NCI-H128 (cell line): ENCODE results near the gene SCN4A.
"Not testable (repeated sequence)": the region's sequence is repeated elsewhere in the genome, so short reads cannot be mapped to it uniquely, and the experiment has no call there.

Source experiments
- DNase-seq: peaks from one replicate; lab custom pipeline; 2025; ENCODE audit not compliant: unreplicated experiment; lab: John Stamatoyannopoulos, UW

Gene SCN4A

GRCh38 chr17:63889026-63889848 lies 83.5 kb downstream of the SCN4A start:
- not testable (repeated sequence) for DNase-seq
